Amniotic stem cell (primary cell): ENCODE measurements around the gene DUSP7.

ENCODE experiments used
- DNase-seq: peaks from one replicate; lab custom pipeline; 2025; lab: John Stamatoyannopoulos, UW

DUSP7 gene

GRCh38 chr3:52068055-52068571 lies 11.7 kb upstream of the DUSP7 start:
- no peak for DNase-seq

- no peak for DNase-seq
These were observed 11.2 kb upstream of the DUSP7 start for GRCh38 chr3:52067526-52067925.

- no peak for DNase-seq
These were observed 10.7 kb upstream of the DUSP7 start for GRCh38 chr3:52067046-52067445.

- no peak for DNase-seq
These were observed 8.9 kb upstream of the DUSP7 start for GRCh38 chr3:52065264-52065756.

- DNase-seq, result no peak
These were observed 8.2 kb upstream of the DUSP7 start for GRCh38 chr3:52064561-52064960.

- DNase-seq, result no peak
These were observed 6.8 kb upstream of the DUSP7 start for GRCh38 chr3:52063026-52063723.

- DNase-seq, result peak; percentile 41
These were observed 6.1 kb upstream of the DUSP7 start for GRCh38 chr3:52062505-52062904.

GRCh38 chr3:52061121-52061910 lies 4.9 kb upstream of the DUSP7 start:
- no peak for DNase-seq

- no peak for DNase-seq
These were observed 3.4 kb upstream of the DUSP7 start for GRCh38 chr3:52059781-52060180.

GRCh38 chr3:52057812-52058495 lies 1.6 kb upstream of the DUSP7 start:
- no peak for DNase-seq

- peak; percentile 94 for DNase-seq
These were observed 819 bp upstream of the DUSP7 start for GRCh38 chr3:52056968-52057811.

- no peak for DNase-seq
These were observed 627 bp downstream of the DUSP7 start for GRCh38 chr3:52055537-52056351.

- no peak for DNase-seq
These were observed 1.5 kb downstream of the DUSP7 start for GRCh38 chr3:52054661-52055511.

GRCh38 chr3:52053307-52054304 lies 2.8 kb downstream of the DUSP7 start:
- DNase-seq, result no peak

- peak; percentile 68 for DNase-seq
These were observed 3.5 kb downstream of the DUSP7 start for GRCh38 chr3:52052831-52053306.

GRCh38 chr3:52051444-52051843 lies 4.9 kb downstream of the DUSP7 start:
- no peak for DNase-seq

- DNase-seq, result no peak
These were observed 5.8 kb downstream of the DUSP7 start for GRCh38 chr3:52050571-52050970.

- DNase-seq, result no peak
These were observed 6.9 kb downstream of the DUSP7 start for GRCh38 chr3:52049503-52049902.
